K562 (cell line): ENCODE measurements around the gene CD300LB. TPM values are rescaled to one million over a fixed set of nuclear protein-coding genes. Genes with fewer than 3 reads are reported as not detected.

Source experiments
- HDAC2 ChIP-seq: fragments of 450-650 bp; IDR thresholded peaks from 2 replicates; pipeline ENCODE4 v1.6.1; 2016; ENCODE audit warnings: mild to moderate bottlenecking
- SMAD3 ChIP-seq: fragments of 450-650 bp; formaldehyde crosslinking; conservative IDR thresholded peaks from 2 replicates; pipeline ENCODE4 v1.4.0; 2020; ENCODE audit warnings: mild to moderate bottlenecking
- polyA plus RNA-seq, 8 experiments: library from polyadenylated mRNA; depleted of rRNA in 4 of 8; stranded (reverse) in 5 of 8; unstranded in 3 of 8; fragments of >200 nt; fragmentation: Nextera tagmentation in 2 of 8; fragmentation: Illumina TruSeq in 1 of 8; extraction: Ambion mirVana in 2 of 8; extraction: Trizol in 1 of 8; gene quantifications; 2 replicates each; pipeline versions ENCODE4 v1.2.1 to v1.2.3, GENCODE V29; 2011 to 2014; ENCODE audit warnings: inconsistent platforms in 1 of 8, missing spikeins in 1 of 8
- total RNA-seq, 7 experiments: library from RNA; depleted of rRNA in 6 of 7; stranded (reverse); fragments of >200 nt in 6 of 7; fragmentation: Illumina TruSeq in 2 of 7; extraction: Trizol in 2 of 7; gene quantifications; 2 replicates each; pipeline versions ENCODE4 v1.2.1 to v1.2.3, GENCODE V29; 2011 to 2021; ENCODE audit warnings: low replicate concordance in 1 of 7
- TF ChIP-seq, protein P1 (sequence below), 2 experiments: fragments of 450-650 bp; IDR thresholded peaks; 2 replicates each; pipeline ENCODE4 v1.6.1; 2016; ENCODE audit warnings: mild to moderate bottlenecking in 2 of 2, borderline replicate concordance in 1 of 2, low read depth in 1 of 2, moderate library complexity in 1 of 2

CD300LB gene
- total and polyA plus RNA-seq, 9 of the 15 experiments (the other 6 are each of a cell fraction or from before 2014, with no cell fraction given): not detected

DNA sequence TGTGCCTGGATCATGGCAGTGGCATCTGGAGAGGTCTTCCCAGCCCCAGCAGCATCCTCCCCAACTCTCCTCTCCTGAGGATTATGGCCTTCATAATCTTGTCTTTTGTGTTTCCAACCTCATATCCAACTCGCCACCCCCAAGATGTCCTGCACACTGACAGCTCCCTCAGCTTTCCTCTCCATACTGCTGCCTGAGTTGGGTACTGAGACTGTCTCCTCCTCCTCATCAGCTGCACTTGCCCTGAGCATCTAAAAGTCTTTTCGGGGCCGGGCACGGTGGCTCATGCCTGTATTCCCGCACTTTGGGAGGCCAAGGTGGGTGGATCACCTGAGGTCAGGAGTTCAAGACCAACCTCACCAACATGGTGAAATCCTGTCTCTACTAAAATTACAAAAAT lies 2.0 kb downstream of the CD300LB start (continued):
- TF ChIP-seq, protein P1, sequence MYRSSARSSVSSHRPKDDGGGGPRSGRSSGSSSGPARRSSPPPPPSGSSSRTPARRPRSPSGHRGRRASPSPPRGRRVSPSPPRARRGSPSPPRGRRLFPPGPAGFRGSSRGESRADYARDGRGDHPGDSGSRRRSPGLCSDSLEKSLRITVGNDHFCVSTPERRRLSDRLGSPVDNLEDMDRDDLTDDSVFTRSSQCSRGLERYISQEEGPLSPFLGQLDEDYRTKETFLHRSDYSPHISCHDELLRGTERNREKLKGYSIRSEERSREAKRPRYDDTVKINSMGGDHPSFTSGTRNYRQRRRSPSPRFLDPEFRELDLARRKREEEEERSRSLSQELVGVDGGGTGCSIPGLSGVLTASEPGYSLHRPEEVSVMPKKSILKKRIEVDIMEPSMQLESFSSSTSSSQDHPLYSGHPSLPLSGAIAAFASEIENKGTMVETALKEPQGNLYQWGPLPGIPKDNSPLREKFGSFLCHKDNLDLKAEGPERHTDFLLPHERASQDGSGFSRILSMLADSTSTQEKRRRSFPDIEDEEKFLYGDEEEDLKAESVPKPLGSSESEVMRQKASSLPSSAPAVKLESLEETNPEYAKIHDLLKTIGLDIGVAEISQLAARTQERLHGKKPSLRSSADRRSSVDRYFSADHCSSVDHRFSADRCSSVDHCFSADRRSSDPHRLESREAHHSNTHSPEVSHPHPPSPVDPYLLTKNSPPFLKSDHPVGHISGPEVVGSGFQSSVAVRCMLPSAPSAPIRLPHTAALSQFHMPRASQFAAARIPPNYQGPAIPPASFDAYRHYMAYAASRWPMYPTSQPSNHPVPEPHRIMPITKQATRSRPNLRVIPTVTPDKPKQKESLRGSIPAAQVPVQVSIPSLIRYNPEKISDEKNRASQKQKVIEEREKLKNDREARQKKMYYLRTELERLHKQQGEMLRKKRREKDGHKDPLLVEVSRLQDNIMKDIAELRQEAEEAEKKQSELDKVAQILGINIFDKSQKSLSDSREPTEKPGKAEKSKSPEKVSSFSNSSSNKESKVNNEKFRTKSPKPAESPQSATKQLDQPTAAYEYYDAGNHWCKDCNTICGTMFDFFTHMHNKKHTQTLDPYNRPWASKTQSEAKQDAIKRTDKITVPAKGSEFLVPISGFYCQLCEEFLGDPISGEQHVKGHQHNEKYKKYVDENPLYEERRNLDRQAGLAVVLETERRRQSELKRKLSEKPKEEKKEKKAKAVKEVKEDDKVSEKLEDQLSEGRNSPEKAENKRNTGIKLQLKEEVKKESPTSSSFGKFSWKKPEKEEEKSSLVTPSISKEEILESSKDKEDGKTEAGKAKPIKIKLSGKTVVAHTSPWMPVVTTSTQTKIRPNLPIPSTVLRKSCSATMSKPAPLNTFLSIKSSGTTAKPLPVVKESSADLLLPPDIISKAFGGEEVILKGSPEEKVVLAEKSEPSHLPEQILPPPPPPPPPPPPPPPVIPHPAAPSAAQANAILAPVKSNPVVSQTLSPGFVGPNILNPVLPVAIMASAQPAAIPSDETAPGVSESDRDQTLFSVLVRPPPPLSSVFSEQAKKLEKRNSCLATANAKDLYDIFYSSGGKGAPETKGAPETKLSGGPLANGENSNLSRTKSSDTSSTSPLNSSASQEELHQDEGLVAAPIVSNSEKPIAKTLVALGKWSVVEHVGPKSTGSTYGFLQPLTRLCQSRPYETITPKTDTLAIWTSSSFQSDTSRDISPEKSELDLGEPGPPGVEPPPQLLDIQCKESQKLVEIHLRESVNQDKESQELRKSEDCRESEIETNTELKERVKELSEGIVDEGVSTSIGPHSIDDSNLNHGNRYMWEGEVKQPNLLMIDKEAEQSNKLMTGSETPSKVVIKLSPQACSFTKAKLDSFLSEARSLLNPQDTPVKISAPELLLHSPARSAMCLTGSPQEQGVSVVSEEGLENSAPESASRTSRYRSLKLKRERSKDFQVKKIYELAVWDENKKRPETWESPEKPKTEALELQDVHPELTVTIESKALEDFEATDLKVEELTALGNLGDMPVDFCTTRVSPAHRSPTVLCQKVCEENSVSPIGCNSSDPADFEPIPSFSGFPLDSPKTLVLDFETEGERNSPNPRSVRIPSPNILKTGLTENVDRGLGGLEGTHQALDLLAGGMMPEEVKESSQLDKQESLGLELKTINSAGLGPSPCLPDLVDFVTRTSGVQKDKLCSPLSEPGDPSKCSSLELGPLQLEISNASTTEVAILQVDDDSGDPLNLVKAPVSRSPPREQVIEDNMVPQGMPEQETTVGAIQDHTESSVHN (IDR thresholded peaks at IDR 0.05; ENCODE audit: borderline replicate concordance in 1 of 2, low read depth in 1 of 2): no peak
- TF ChIP-seq SMAD3 (CRISPR knock-in tag) (no peak), HDAC2 (no peak)
